ENCODE measurements around the gene IKZF2.

DNA sequence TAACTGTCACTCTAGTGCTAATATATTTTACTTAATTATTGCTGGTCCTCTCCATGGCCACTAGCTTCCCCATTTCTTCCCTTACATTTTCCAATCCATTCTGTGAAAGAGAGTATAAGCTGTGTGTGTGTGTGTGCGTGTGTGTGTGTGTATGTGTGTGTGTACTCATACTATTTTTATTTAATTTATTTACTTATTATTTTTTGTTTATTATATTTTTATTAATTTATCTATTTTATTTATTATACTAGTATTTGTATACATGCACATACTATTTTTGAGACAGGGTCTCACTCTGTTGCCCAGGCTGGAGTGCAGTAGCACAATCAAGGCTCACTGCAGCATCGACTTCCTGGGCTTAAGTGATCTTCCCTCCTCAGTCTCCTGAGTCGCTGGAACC, 59.6 kb downstream of the IKZF2 start:
- TF ChIP-seq EZH2 (IDR thresholded peaks at IDR 0.05) (no peak), POLR2AphosphoS5 (IDR thresholded peaks at IDR 0.05; ENCODE audit: borderline replicate concordance, low read depth, low read length) (no peak), FOXP2 (optimal IDR thresholded peaks at IDR 0.05; ENCODE audit: control extremely low read depth, extremely low read length, insufficient read depth) (no peak)
